H1 (cell line): Measurements from ENCODE around the gene KRTAP20-3. TPM values are rescaled to one million over a fixed set of nuclear protein-coding genes. Genes with fewer than 3 reads are reported as not detected.

ENCODE experiments used
- CTCF ChIA-PET: fragments of 300-600 bp; sonication (Branson Sonifier 250); formaldehyde crosslinking; loops from one replicate; lab custom pipeline; 2021; ENCODE audit not compliant: partially characterized antibody; lab: Charles Lee
- POLR2A ChIA-PET: fragments of 300-600 bp; sonication (Branson Sonifier 250); formaldehyde crosslinking; loops from one replicate; lab custom pipeline; 2021; ENCODE audit warnings: inconsistent platforms; ENCODE audit not compliant: partially characterized antibody; lab: Charles Lee
- DNase-seq, 2 experiments: peaks; one replicate each; pipeline versions ENCODE4 v3.0.0 to v3.0.0-alpha.2; 2010 to 2022; ENCODE audit warnings: low spot score in 2 of 2, low read depth in 1 of 2, mixed read lengths in 1 of 2
- FAIRE-seq: peaks from 2 replicates; lab custom pipeline; 2011; peaks lifted over from hg19 to GRCh38; lab: Jason Lieb, UNC
- H2AFZ ChIP-seq: 2 replicates; pipeline ENCODE4 v1.8.1; 2012; ENCODE audit warnings: low read length, inconsistent platforms
- H2AK5ac ChIP-seq: 2 replicates; pipeline ENCODE4 v1.6.1; 2013; ENCODE audit warnings: low read depth, low read length
- H2BK120ac ChIP-seq: replicated peaks from 2 replicates; pipeline ENCODE3; 2013; ENCODE audit warnings: low read depth, low read length, inconsistent platforms
- H2BK12ac ChIP-seq: 2 replicates; pipeline ENCODE4 v1.6.1; 2013; ENCODE audit warnings: low read depth, low read length
- H2BK15ac ChIP-seq: 2 replicates; pipeline ENCODE4 v1.6.1; 2013; ENCODE audit warnings: low read length
- H2BK20ac ChIP-seq: 2 replicates; pipeline ENCODE4 v1.6.1; 2013; ENCODE audit warnings: low read length
- H2BK5ac ChIP-seq: 2 replicates; pipeline ENCODE4 v1.6.1; 2013; ENCODE audit warnings: low read depth, low read length
- H3K14ac ChIP-seq: 2 replicates; pipeline ENCODE4 v1.6.1; 2013; ENCODE audit warnings: inconsistent platforms; ENCODE audit not compliant: insufficient read length
- H3K18ac ChIP-seq: 2 replicates; pipeline ENCODE4 v1.6.1; 2013; ENCODE audit warnings: low read length; ENCODE audit errors: extremely low read depth
- H3K23ac ChIP-seq: 2 replicates; pipeline ENCODE4 v1.6.1; 2013; ENCODE audit warnings: inconsistent platforms; ENCODE audit not compliant: insufficient read length
- H3K23me2 ChIP-seq: 2 replicates; pipeline ENCODE4 v1.6.1; 2013; ENCODE audit warnings: low read depth, low read length
- H3K27ac ChIP-seq: 2 replicates; pipeline ENCODE4 v1.6.1; 2011; ENCODE audit warnings: low read depth, low read length, inconsistent platforms
- H3K27me3 ChIP-seq, 4 experiments: replicated peaks in 1 of 4; 1 replicate in 1 of 4; 2 replicates in 3 of 4; pipeline versions ENCODE4 v1.6.1 to v1.8.1; 2011 to 2013; ENCODE audit warnings: low read length in 3 of 4, mild to moderate bottlenecking in 3 of 4, inconsistent platforms in 2 of 4, mixed read lengths in 2 of 4, moderate library complexity in 1 of 4; ENCODE audit not compliant: control insufficient read depth in 3 of 4, insufficient read depth in 3 of 4; ENCODE audit errors: extremely low read depth in 1 of 4
- H3K36me3 ChIP-seq, 4 experiments: 2 replicates each; pipeline versions ENCODE4 v1.6.1 to v1.8.1; 2011 to 2013; ENCODE audit warnings: mild to moderate bottlenecking in 4 of 4, low read length in 3 of 4, moderate library complexity in 2 of 4, control low read depth in 1 of 4, inconsistent platforms in 1 of 4; ENCODE audit not compliant: insufficient read depth in 4 of 4, control insufficient read depth in 2 of 4
- H3K4ac ChIP-seq: replicated peaks from 2 replicates; pipeline ENCODE3; 2013; ENCODE audit warnings: low read length, low read depth, mixed read lengths, inconsistent platforms; ENCODE audit not compliant: insufficient read length
- H3K4me1 ChIP-seq, 4 experiments: replicated peaks in 1 of 4; 1 replicate in 1 of 4; 2 replicates in 3 of 4; pipeline versions ENCODE4 v1.6.1 to v1.8.1; 2011 to 2013; ENCODE audit warnings: low read length in 3 of 4, inconsistent platforms in 2 of 4, mixed read lengths in 1 of 4; ENCODE audit not compliant: insufficient read depth in 4 of 4, control insufficient read depth in 3 of 4
- H3K4me2 ChIP-seq, 2 experiments: 2 replicates each; pipeline versions ENCODE4 v1.6.1 to v1.8.1; 2011 to 2013; ENCODE audit warnings: low read depth in 2 of 2, low read length in 2 of 2, control low read depth in 1 of 2, inconsistent platforms in 1 of 2, mild to moderate bottlenecking in 1 of 2; ENCODE audit not compliant: insufficient read depth in 1 of 2
- H3K4me3 ChIP-seq, 4 experiments: fragments of 200-600, 300-600 bp in 1 of 4; sonication (generic), shearing (Covaris generic), sonication (Bioruptor Twin) in 1 of 4; 2 replicates each; pipeline versions ENCODE4 v1.5.1 to v1.8.1; 2011 to 2016; ENCODE audit warnings: low read length in 4 of 4, low read depth in 3 of 4, control low read depth in 2 of 4, inconsistent platforms in 2 of 4, mild to moderate bottlenecking in 2 of 4, mixed read lengths in 1 of 4, moderate library complexity in 1 of 4; ENCODE audit not compliant: insufficient read depth in 2 of 4; ENCODE audit errors: extremely low read depth in 1 of 4
- H3K56ac ChIP-seq: replicated peaks from 2 replicates; pipeline ENCODE3; 2013; ENCODE audit warnings: low read depth, mild to moderate bottlenecking, mixed read lengths, low read length, inconsistent platforms; ENCODE audit not compliant: insufficient read length
- H3K79me1 ChIP-seq: 2 replicates; pipeline ENCODE4 v1.6.1; 2013; ENCODE audit warnings: low read depth, low read length, control low read depth
- H3K79me2 ChIP-seq, 2 experiments: 2 replicates each; pipeline versions ENCODE4 v1.6.1 to v1.8.1; 2012 to 2013; ENCODE audit warnings: low read length in 2 of 2, mild to moderate bottlenecking in 2 of 2, inconsistent platforms in 1 of 2; ENCODE audit not compliant: insufficient read depth in 2 of 2, control insufficient read depth in 1 of 2
- H3K9ac ChIP-seq, 4 experiments: replicated peaks in 1 of 4; 1 replicate in 1 of 4; 2 replicates in 3 of 4; pipeline versions ENCODE4 v1.6.1 to v1.8.1; 2011 to 2013; ENCODE audit warnings: low read depth in 3 of 4, low read length in 3 of 4, control low read depth in 2 of 4, mild to moderate bottlenecking in 2 of 4, moderate library complexity in 2 of 4, inconsistent platforms in 1 of 4; ENCODE audit errors: extremely low read depth in 1 of 4
- H3K9me3 ChIP-seq, 2 experiments: 2 replicates each; pipeline versions ENCODE4 v1.6.1 to v1.8.1; 2012 to 2013; ENCODE audit warnings: mild to moderate bottlenecking in 2 of 2, moderate library complexity in 2 of 2, control low read depth in 1 of 2, inconsistent platforms in 1 of 2, low read depth in 1 of 2, low read length in 1 of 2, mixed read lengths in 1 of 2; ENCODE audit not compliant: insufficient read depth in 2 of 2
- H4K20me1 ChIP-seq, 2 experiments: replicated peaks in 1 of 2; 2 replicates each; pipeline versions ENCODE3 to v1.8.1; 2011 to 2013; ENCODE audit warnings: inconsistent platforms in 2 of 2, low read length in 2 of 2, mild to moderate bottlenecking in 1 of 2; ENCODE audit not compliant: insufficient read depth in 2 of 2, control insufficient read depth in 1 of 2
- H4K5ac ChIP-seq: 2 replicates; pipeline ENCODE4 v1.6.1; 2013; ENCODE audit warnings: low read length, low read depth, mixed read lengths, inconsistent platforms; ENCODE audit not compliant: insufficient read length
- H4K8ac ChIP-seq: 2 replicates; pipeline ENCODE4 v1.8.0; 2013; ENCODE audit warnings: mild to moderate bottlenecking, moderate library complexity, low read length, inconsistent platforms; ENCODE audit not compliant: insufficient read depth; ENCODE audit errors: extremely low read depth
- H4K91ac ChIP-seq: replicated peaks from 2 replicates; pipeline ENCODE3; 2013; ENCODE audit warnings: low read length, mixed read lengths, inconsistent platforms; ENCODE audit not compliant: insufficient read length
- GTF2F1 ChIP-seq: IDR thresholded peaks from 2 replicates; pipeline ENCODE4 v1.6.1; 2012; ENCODE audit warnings: low read depth, low read length, improper control_type of control experiment, borderline replicate concordance
- KDM4A ChIP-seq: IDR thresholded peaks from one replicate; pipeline ENCODE4 v1.7.1; 2012; ENCODE audit warnings: low read depth, mild to moderate bottlenecking, moderate library complexity, low read length, inconsistent platforms; ENCODE audit not compliant: severe bottlenecking
- YY1 ChIP-seq: IDR thresholded peaks from 2 replicates; pipeline ENCODE4 v1.6.1; 2011; ENCODE audit warnings: low read depth, mild to moderate bottlenecking, low read length
- WGBS, 2 experiments: shearing (Covaris generic) in 1 of 2; methylation state at CpG; one replicate each; pipeline versions ENCODE4 v1.1.6 to v1.1.7; 2013 to 2015; ENCODE audit warnings: low lambda C conversion rate in 2 of 2, mixed read lengths in 2 of 2, inconsistent platforms in 1 of 2, low coverage in 1 of 2, missing lambda C conversion rate in 1 of 2; ENCODE audit not compliant: insufficient replicate concordance in 2 of 2, insufficient coverage in 1 of 2, insufficient read length in 1 of 2; ENCODE audit errors: extremely low coverage in 1 of 2, missing lambda C conversion rate in 1 of 2; 5-methylcytosine and 5-hydroxymethylcytosine counted together
- polyA plus RNA-seq, 7 experiments: library from polyadenylated mRNA; depleted of rRNA in 3 of 7; stranded (reverse) in 5 of 7; unstranded in 2 of 7; fragments of >200 nt in 5 of 7; fragments of 200-250 nt in 2 of 7; gene quantifications; 1 replicate in 5 of 7; 2 replicates in 1 of 7; 4 replicates in 1 of 7; pipeline versions ENCODE4 v1.2.1 to v1.2.3, GENCODE V29; 2011 to 2013; ENCODE audit warnings: missing spikeins in 2 of 7, mixed read lengths in 2 of 7
- total RNA-seq: library from RNA; stranded (reverse); fragmentation: NEBNext Ultra II Directional; extraction: Animal tissue kit (Norgen Biotek cat#: 25700); gene quantifications from 2 replicates; pipeline ENCODE4 v1.2.1, GENCODE V29; 2021
- TF ChIP-seq, protein P1 (sequence below): IDR thresholded peaks from 2 replicates; pipeline ENCODE4 v1.6.1; 2012; ENCODE audit warnings: inconsistent platforms
- TF ChIP-seq, protein P2 (sequence below): IDR thresholded peaks from 2 replicates; pipeline ENCODE4 v1.6.1; 2011; ENCODE audit warnings: low read depth, mild to moderate bottlenecking, low read length; ENCODE audit not compliant: insufficient read depth

KRTAP20-3 gene
- total and polyA plus RNA-seq, 2 of the 8 experiments (the other 6 are each of a cell fraction or from before 2014, with no cell fraction given) = not detected

DNA sequence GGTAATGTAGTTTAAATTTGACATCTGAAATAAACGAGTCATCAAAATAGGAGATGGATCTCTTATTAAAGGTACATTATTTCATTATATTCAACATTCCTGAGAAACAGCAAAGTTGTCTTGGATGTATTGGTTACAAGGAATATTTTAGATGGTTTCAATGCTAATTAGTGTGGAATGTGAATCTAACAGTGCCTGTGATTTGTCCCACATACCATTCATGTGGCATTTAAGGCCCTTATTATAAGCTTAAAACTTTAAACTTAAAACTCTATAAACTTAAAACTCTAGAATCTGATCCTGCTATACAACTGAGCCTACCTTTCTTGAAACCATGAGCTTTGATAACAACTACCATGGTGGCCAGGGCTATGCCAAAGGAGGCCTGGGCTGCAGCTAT is 41.9 kb upstream of the KRTAP20-3 start, which contains the start of gene KRTAP22-1:
Gene KRTAP22-1, plus strand, starts transcription at position 301 of the 400 bp plus-strand sequence.
- Histone ChIP-seq H3K23ac (no peak within 1 kb of the TSS), H3K79me1 (no peaks in the 10 kb centered on the region), H3K4me3 (no peak within 1 kb of the TSS), H4K8ac (no peak within 1 kb of the TSS), H3K27me3 (no peaks in the 10 kb centered on the region), H2BK5ac (no peak within 1 kb of the TSS), H3K4me1 (no peaks in the 10 kb centered on the region), H3K27ac (no peak within 1 kb of the TSS), H2AFZ (no peak within 1 kb of the TSS), H3K4ac (no peak within 1 kb of the TSS), H3K18ac (no peak within 1 kb of the TSS), H3K56ac (no peak within 1 kb of the TSS), H3K14ac (no peak within 1 kb of the TSS), H3K4me2 (no peak within 1 kb of the TSS), H3K9ac (no peak within 1 kb of the TSS), H3K79me2 (no peaks in the 10 kb centered on the region), H3K36me3 (no peaks in the 10 kb centered on the region), H3K9me3 (no peaks in the 10 kb centered on the region), H2AK5ac (no peak within 1 kb of the TSS), H4K91ac (no peak within 1 kb of the TSS), H4K20me1 (no peaks in the 10 kb centered on the region), H2BK15ac (no peak within 1 kb of the TSS), H4K5ac (no peak within 1 kb of the TSS), H3K23me2 (no peaks in the 10 kb centered on the region), H2BK12ac (no peak within 1 kb of the TSS), H2BK120ac (no peak within 1 kb of the TSS), H2BK20ac (no peak within 1 kb of the TSS)
- FAIRE-seq (no peak), DNase-seq (no peak)
- no peak for TF ChIP-seq GTF2F1
- TF ChIP-seq, protein P1, sequence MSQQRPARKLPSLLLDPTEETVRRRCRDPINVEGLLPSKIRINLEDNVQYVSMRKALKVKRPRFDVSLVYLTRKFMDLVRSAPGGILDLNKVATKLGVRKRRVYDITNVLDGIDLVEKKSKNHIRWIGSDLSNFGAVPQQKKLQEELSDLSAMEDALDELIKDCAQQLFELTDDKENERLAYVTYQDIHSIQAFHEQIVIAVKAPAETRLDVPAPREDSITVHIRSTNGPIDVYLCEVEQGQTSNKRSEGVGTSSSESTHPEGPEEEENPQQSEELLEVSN = no peak
- TF ChIP-seq YY1 = no peak
- TF ChIP-seq KDM4A = no peak
- TF ChIP-seq, protein P2, sequence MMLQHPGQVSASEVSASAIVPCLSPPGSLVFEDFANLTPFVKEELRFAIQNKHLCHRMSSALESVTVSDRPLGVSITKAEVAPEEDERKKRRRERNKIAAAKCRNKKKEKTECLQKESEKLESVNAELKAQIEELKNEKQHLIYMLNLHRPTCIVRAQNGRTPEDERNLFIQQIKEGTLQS = no peak
- WGBS, 2 experiments = 0% methylated on average over 1 of the region's 1 CpG; no CpG with 5 or more reads in 1 of the 2 experiments
- CTCF ChIA-PET = interaction anchor here (0.7 kb wide), 1 partner anchor 655 kb away, joined by 3 read pairs; no protein-coding TSS in a partner anchor
- POLR2A ChIA-PET = no interaction called here
